Endometrial microvascular endothelial cells (primary cell): Measurements from ENCODE around the gene FAM184B. TPM values are rescaled to one million over a fixed set of nuclear protein-coding genes. Genes with fewer than 3 reads are reported as not detected.
"Not testable (repeated sequence)": the region's sequence is repeated elsewhere in the genome, so short reads cannot be mapped to it uniquely, and the experiment has no call there.

ENCODE experiments used
- in situ Hi-C: cut with HindIII; loops from 2 replicates; pipeline ENCODE4 v1.10.0; 2017; ENCODE audit warnings: low sequenced_read_pairs, low pct_unique_long_range_greater_than_20kb; ENCODE audit errors: inconsistent ontology term
- total RNA-seq: library from RNA; depleted of rRNA; stranded (reverse); fragments of >200 nt; gene quantifications from one replicate; pipeline ENCODE4 v1.2.3, GENCODE V29; 2015; ENCODE audit errors: inconsistent ontology term

The FAM184B gene
- total RNA-seq, 1 donor from 2014 or later = not detected

- in situ Hi-C loops = no loop called here
Observed at GRCh38 chr4:17699380-17699779, 82.0 kb downstream of the FAM184B start.

- in situ Hi-C loops = no loop called here
Observed at GRCh38 chr4:17698116-17698515, 83.3 kb downstream of the FAM184B start.

GRCh38 chr4:17695341-17695740, 86.1 kb downstream of the FAM184B start:
- in situ Hi-C loops = no loop called here

- in situ Hi-C loops = no loop called here
Observed at GRCh38 chr4:17694552-17694951, 86.9 kb downstream of the FAM184B start.

GRCh38 chr4:17690898-17691297, 90.5 kb downstream of the FAM184B start:
- in situ Hi-C loops = no loop called here

- in situ Hi-C loops = no loop called here
Observed at GRCh38 chr4:17690135-17690534, 91.3 kb downstream of the FAM184B start.

GRCh38 chr4:17688011-17688441, 93.4 kb downstream of the FAM184B start:
- in situ Hi-C loops = no loop called here

GRCh38 chr4:17687237-17687857, 94.1 kb downstream of the FAM184B start:
- in situ Hi-C loops = no loop called here

- in situ Hi-C loops = not testable (repeated sequence)
Observed at GRCh38 chr4:17684648-17685047, 96.8 kb downstream of the FAM184B start.

GRCh38 chr4:17682222-17682566, 99.2 kb downstream of the FAM184B start:
- in situ Hi-C loops = no loop called here

GRCh38 chr4:17681281-17682221, 99.9 kb downstream of the FAM184B start:
- in situ Hi-C loops = no loop called here

- in situ Hi-C loops = no loop called here
Observed at GRCh38 chr4:17680559-17681280, 100.7 kb downstream of the FAM184B start.

- in situ Hi-C loops = no loop called here
Observed at GRCh38 chr4:17670423-17670822, 111.0 kb downstream of the FAM184B start.

- in situ Hi-C loops = no loop called here
Observed at GRCh38 chr4:17667653-17668201, 113.7 kb downstream of the FAM184B start.

GRCh38 chr4:17667253-17667652, 114.2 kb downstream of the FAM184B start:
- in situ Hi-C loops = no loop called here

- in situ Hi-C loops = no loop called here
Observed at GRCh38 chr4:17665852-17666251, 115.6 kb downstream of the FAM184B start.

GRCh38 chr4:17665346-17665745, 116.1 kb downstream of the FAM184B start:
- in situ Hi-C loops = no loop called here

- in situ Hi-C loops = no loop called here
Observed at GRCh38 chr4:17664755-17665154, 116.7 kb downstream of the FAM184B start.

GRCh38 chr4:17662694-17663093, 118.7 kb downstream of the FAM184B start:
- in situ Hi-C loops = no loop called here
